ENCODE measurements around the gene ZFX. TPM values are rescaled to one million over a fixed set of nuclear protein-coding genes. Genes with fewer than 3 reads are reported as not detected.

Gene ZFX
- total RNA-seq, 1 experiment from 2014 or later: 43.3 TPM

- TF ChIP-seq, protein P1, sequence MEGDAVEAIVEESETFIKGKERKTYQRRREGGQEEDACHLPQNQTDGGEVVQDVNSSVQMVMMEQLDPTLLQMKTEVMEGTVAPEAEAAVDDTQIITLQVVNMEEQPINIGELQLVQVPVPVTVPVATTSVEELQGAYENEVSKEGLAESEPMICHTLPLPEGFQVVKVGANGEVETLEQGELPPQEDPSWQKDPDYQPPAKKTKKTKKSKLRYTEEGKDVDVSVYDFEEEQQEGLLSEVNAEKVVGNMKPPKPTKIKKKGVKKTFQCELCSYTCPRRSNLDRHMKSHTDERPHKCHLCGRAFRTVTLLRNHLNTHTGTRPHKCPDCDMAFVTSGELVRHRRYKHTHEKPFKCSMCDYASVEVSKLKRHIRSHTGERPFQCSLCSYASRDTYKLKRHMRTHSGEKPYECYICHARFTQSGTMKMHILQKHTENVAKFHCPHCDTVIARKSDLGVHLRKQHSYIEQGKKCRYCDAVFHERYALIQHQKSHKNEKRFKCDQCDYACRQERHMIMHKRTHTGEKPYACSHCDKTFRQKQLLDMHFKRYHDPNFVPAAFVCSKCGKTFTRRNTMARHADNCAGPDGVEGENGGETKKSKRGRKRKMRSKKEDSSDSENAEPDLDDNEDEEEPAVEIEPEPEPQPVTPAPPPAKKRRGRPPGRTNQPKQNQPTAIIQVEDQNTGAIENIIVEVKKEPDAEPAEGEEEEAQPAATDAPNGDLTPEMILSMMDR (IDR thresholded peaks at IDR 0.05; ENCODE audit: unreplicated experiment): no peak
- Mint-ChIP-seq H3K4me3 (ENCODE audit: low read depth, unreplicated experiment) (no peak overlapping the region), H3K36me3 (ENCODE audit: insufficient read depth, unreplicated experiment) (peaks cover 16% of the 10 kb centered on the region), H3K4me1 (ENCODE audit: low read depth, unreplicated experiment) (peaks cover 28% of the 10 kb centered on the region), H3K9me3 (ENCODE audit: low read depth, unreplicated experiment) (no peaks in the 10 kb centered on the region), H3K27me3 (ENCODE audit: unreplicated experiment) (no peaks in the 10 kb centered on the region), H3K27ac (ENCODE audit: unreplicated experiment) (no peak overlapping the region)
- intact Hi-C loops (cut with micrococcal nuclease; ENCODE audit: unreplicated experiment): no loop called here
- BruUV-seq (replicated peaks): no TSS peak
- no peak for DNase-seq
- CTCF ChIA-PET: no interaction called here
Observed at GRCh38 chrX:24169211-24169610, 19.7 kb downstream of the ZFX start.

- intact Hi-C loops (cut with micrococcal nuclease; ENCODE audit: unreplicated experiment): no loop called here
- no TSS peak for BruUV-seq (replicated peaks)
- TF ChIP-seq, protein P1 (IDR thresholded peaks at IDR 0.05; ENCODE audit: unreplicated experiment): no peak
- CTCF ChIA-PET: no interaction called here
- Mint-ChIP-seq H3K27me3 (ENCODE audit: unreplicated experiment) (no peaks in the 10 kb centered on the region), H3K27ac (ENCODE audit: unreplicated experiment) (no peak overlapping the region), H3K4me1 (ENCODE audit: low read depth, unreplicated experiment) (peaks cover 21% of the 10 kb centered on the region), H3K9me3 (ENCODE audit: low read depth, unreplicated experiment) (no peaks in the 10 kb centered on the region), H3K36me3 (ENCODE audit: insufficient read depth, unreplicated experiment) (peaks cover 40% of the 10 kb centered on the region), H3K4me3 (ENCODE audit: low read depth, unreplicated experiment) (no peak overlapping the region)
- DNase-seq: no peak
Observed at GRCh38 chrX:24173115-24173847, 23.8 kb downstream of the ZFX start.

DNA sequence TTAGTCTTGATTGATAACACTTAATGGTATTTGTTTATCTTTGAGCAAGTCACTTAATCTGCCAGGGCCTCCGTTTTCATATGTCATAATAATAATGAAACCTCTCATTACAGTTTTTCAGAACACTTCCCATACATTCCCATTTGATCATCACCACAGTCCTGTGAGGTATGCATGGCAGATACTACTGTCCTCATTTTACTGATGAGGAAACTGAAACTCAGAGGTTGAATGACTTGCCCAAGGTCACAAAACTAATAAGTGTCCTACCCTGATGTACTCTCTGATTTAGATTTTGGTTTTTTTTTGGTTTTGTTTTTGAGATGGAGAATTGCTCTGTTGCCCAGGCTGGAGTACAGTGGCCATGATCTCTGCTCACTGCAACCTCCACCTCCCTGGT is 25.7 kb downstream of the ZFX start:
- Mint-ChIP-seq H3K4me1 (ENCODE audit: low read depth, unreplicated experiment) (peaks cover 7% of the 10 kb centered on the region), H3K27me3 (ENCODE audit: unreplicated experiment) (no peaks in the 10 kb centered on the region), H3K9me3 (ENCODE audit: low read depth, unreplicated experiment) (no peaks in the 10 kb centered on the region), H3K4me3 (ENCODE audit: low read depth, unreplicated experiment) (no peak overlapping the region), H3K27ac (ENCODE audit: unreplicated experiment) (no peak overlapping the region), H3K36me3 (ENCODE audit: insufficient read depth, unreplicated experiment) (peaks cover 39% of the 10 kb centered on the region)
- CTCF ChIA-PET: no interaction called here
- BruUV-seq (replicated peaks): no TSS peak
- TF ChIP-seq, protein P1 (IDR thresholded peaks at IDR 0.05; ENCODE audit: unreplicated experiment): no peak
- intact Hi-C loops (cut with micrococcal nuclease; ENCODE audit: unreplicated experiment): no loop called here
- DNase-seq: no peak

GRCh38 chrX:24178441-24178840 is 28.9 kb downstream of the ZFX start:
- Mint-ChIP-seq H3K36me3 (ENCODE audit: insufficient read depth, unreplicated experiment) (peaks cover 31% of the 10 kb centered on the region), H3K27ac (ENCODE audit: unreplicated experiment) (no peak overlapping the region), H3K27me3 (ENCODE audit: unreplicated experiment) (no peaks in the 10 kb centered on the region), H3K4me3 (ENCODE audit: low read depth, unreplicated experiment) (no peak overlapping the region), H3K4me1 (ENCODE audit: low read depth, unreplicated experiment) (peaks cover 7% of the 10 kb centered on the region), H3K9me3 (ENCODE audit: low read depth, unreplicated experiment) (no peaks in the 10 kb centered on the region)
- BruUV-seq (replicated peaks): no TSS peak
- TF ChIP-seq, protein P1 (IDR thresholded peaks at IDR 0.05; ENCODE audit: unreplicated experiment): no peak
- CTCF ChIA-PET: no interaction called here
- DNase-seq: no peak
- intact Hi-C loops (cut with micrococcal nuclease; ENCODE audit: unreplicated experiment): no loop called here

Measured in Calu3 (cell line).